Measurements from ENCODE around the gene SERINC5. TPM values are rescaled to one million over a fixed set of nuclear protein-coding genes. Genes with fewer than 3 reads are reported as not detected.
A peak's percentile ranks its signal among the peaks of the same experiment; 100 is the strongest.

The SERINC5 gene
- total RNA-seq, 4 donors from 2014 or later = 9.5 to 54.5 (median 22.4) TPM

DNA sequence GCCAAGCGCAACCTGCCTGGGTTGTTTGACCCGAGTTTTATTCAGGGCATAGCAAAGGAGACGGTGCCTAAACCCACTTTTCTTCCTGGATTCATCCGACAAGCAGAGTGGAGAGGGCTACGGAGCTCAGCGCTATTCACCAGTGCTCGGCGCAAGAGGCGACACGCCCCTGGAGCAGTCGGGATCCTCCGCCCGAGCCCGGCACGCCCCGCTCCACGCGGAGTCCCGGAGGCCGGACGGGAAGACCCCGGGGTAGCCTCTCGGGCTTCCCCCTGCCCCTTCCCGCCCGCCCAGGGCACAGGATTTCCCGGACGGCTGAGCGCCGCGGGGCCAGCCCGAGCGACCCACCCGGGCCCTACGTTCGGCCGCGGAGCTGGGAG is 427 bp downstream of the SERINC5 start:
- TF ChIP-seq, protein P1, sequence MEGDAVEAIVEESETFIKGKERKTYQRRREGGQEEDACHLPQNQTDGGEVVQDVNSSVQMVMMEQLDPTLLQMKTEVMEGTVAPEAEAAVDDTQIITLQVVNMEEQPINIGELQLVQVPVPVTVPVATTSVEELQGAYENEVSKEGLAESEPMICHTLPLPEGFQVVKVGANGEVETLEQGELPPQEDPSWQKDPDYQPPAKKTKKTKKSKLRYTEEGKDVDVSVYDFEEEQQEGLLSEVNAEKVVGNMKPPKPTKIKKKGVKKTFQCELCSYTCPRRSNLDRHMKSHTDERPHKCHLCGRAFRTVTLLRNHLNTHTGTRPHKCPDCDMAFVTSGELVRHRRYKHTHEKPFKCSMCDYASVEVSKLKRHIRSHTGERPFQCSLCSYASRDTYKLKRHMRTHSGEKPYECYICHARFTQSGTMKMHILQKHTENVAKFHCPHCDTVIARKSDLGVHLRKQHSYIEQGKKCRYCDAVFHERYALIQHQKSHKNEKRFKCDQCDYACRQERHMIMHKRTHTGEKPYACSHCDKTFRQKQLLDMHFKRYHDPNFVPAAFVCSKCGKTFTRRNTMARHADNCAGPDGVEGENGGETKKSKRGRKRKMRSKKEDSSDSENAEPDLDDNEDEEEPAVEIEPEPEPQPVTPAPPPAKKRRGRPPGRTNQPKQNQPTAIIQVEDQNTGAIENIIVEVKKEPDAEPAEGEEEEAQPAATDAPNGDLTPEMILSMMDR (IDR thresholded peaks at IDR 0.05) = no peak
- no peak for TF ChIP-seq POLR2A (IDR thresholded peaks at IDR 0.05)
- no peaks in the 10 kb centered on the region for H3K9me3 ChIP-seq
- peaks cover 4 to 9% of the 10 kb centered on the region in 2 donors for H3K4me1 ChIP-seq
- intact Hi-C loops (cut with DNase I; ENCODE audit: low total_unique reads) = loop anchor here (10.0 kb wide), 1 partner anchor 149 kb away; the partner anchor contains the start of gene ZFYVE16
- no peaks in the 10 kb centered on the region for H3K27me3 ChIP-seq
- H3K36me3 ChIP-seq = no peaks in the 10 kb centered on the region
- peak overlapping the region; percentile 51 to 64 for H3K4me3 ChIP-seq
- H3K27ac ChIP-seq = peak overlapping the region; percentile 90 to 96
- DNase-seq = peak; percentile 53 to 60

DNA sequence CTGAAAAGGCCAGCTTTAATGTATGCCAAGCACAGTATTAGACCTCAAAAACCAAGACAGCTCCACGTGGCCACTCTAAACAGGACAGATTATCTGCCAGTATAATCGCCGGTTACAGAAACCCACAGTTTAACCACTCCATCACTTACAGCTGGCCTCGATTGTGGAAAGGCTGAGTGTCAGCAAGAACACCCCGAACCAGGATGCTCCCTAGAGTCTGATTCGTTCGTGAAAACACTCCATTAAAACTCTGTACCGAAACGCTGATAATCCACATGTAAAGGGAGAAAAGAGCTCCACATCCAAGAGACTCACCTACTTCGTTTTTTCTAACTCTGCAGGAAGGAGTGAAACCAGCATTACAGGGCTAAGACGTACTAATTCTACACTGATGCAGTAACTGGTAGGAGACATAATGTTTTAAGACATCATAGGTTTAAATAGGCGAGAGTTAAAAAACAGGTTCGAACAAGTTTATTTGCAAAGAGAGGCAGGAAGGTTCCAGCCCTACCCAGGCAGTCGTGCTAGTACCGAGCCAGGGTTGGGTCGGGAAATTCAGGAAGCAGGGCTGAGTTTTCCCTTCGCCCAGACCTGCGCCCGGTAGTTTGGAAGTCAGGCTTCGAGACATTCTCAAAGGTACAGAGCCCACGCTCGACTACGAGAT is 949 bp downstream of the SERINC5 start:
- peaks cover 4 to 9% of the 10 kb centered on the region in 2 donors for H3K4me1 ChIP-seq
- intact Hi-C loops (cut with DNase I; ENCODE audit: low total_unique reads) = loop anchor here (10.0 kb wide), 1 partner anchor 150 kb away; the partner anchor contains the start of gene ZFYVE16
- TF ChIP-seq POLR2A (IDR thresholded peaks at IDR 0.05) = no peak
- TF ChIP-seq, protein P1 (IDR thresholded peaks at IDR 0.05) = no peak
- no peak for DNase-seq
- H3K27ac ChIP-seq = peak overlapping the region; percentile 90 to 96
- no peaks in the 10 kb centered on the region for H3K9me3 ChIP-seq
- H3K27me3 ChIP-seq = no peaks in the 10 kb centered on the region
- H3K4me3 ChIP-seq = peak overlapping the region; percentile 51 to 64
- no peaks in the 10 kb centered on the region for H3K36me3 ChIP-seq

DNA sequence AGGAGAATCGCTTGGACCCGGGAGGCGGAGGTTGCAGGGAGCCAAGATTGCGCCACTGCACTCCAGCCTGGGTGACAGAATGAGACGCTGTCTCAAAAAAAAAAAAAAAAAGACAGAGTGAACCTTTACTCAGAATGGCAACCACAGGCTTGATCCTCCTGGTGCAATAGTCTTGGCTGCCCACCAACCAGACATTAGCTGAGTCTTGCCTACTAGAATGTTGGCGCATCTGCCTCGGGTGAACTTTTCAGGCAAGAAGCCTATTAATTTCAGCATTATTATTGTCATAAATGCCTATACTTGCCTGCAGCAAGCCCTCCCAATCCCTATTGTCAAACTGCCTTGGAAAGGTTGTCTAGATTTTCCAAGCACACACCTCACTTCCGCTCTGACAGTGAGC is 4.2 kb downstream of the SERINC5 start:
- H3K36me3 ChIP-seq = no peaks in the 10 kb centered on the region
- no peaks in the 10 kb centered on the region for H3K27me3 ChIP-seq
- no peak overlapping the region for H3K27ac ChIP-seq
- no peak for DNase-seq
- H3K9me3 ChIP-seq = no peaks in the 10 kb centered on the region
- H3K4me3 ChIP-seq = no peak overlapping the region
- TF ChIP-seq POLR2A (IDR thresholded peaks at IDR 0.05) = no peak
- TF ChIP-seq, protein P1 (IDR thresholded peaks at IDR 0.05) = no peak
- intact Hi-C loops (cut with DNase I; ENCODE audit: low total_unique reads) = loop anchor here (10.0 kb wide), 1 partner anchor 153 kb away; the partner anchor contains the start of gene ZFYVE16
- H3K4me1 ChIP-seq = peaks cover 4 to 15% of the 10 kb centered on the region in 2 donors

DNA sequence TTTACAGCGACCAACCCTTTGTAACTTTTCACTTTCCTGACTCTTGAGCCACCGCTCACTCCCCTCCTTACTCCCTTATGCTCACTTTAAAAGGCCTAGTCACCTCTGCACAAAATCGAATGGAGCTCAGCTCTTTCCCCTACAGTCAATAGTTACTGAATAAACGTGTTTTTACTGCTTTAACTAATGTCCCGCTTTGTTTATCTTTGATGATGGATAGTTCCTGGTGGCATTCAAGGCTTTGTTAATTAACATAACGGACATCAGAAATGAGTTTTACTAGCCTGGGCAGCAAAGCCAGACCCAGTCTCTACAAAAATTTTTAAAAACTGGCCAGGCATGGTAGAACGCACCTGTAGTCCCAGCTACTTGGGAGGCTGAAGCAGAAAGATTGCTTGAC is 5.0 kb downstream of the SERINC5 start:
- Histone ChIP-seq H3K27me3 (no peaks in the 10 kb centered on the region), H3K4me3 (no peak overlapping the region), H3K9me3 (no peaks in the 10 kb centered on the region), H3K36me3 (no peaks in the 10 kb centered on the region), H3K4me1 (peaks cover 4 to 15% of the 10 kb centered on the region in 2 donors), H3K27ac (no peak overlapping the region)
- TF ChIP-seq, protein P1 (IDR thresholded peaks at IDR 0.05) = no peak
- TF ChIP-seq POLR2A (IDR thresholded peaks at IDR 0.05) = no peak
- DNase-seq = no peak
- intact Hi-C loops (cut with DNase I; ENCODE audit: low total_unique reads) = loop anchor here (10.0 kb wide), 1 partner anchor 154 kb away; the partner anchor contains the start of gene ZFYVE16

DNA sequence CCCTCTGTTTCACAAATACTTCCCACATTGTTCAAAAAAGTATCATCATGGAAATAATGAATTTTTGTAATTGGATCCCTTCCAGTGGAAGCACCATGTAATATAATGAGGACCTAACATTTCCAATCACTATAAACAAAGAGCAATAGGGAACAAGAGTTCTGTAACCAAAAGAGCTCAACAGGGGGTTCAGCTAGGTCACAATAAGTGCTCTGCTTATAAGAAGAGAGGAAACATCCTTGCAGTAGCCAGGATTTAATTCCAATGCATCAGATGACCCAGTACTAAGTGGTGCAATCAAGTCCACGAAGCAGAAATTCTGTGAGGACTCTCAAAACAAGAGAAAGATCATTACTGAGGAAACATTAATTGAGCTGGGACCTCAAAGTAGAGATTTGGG is 5.9 kb downstream of the SERINC5 start:
- TF ChIP-seq, protein P1 (IDR thresholded peaks at IDR 0.05) = no peak
- TF ChIP-seq POLR2A (IDR thresholded peaks at IDR 0.05) = no peak
- no peaks in the 10 kb centered on the region for H3K36me3 ChIP-seq
- H3K27ac ChIP-seq = no peak overlapping the region
- H3K4me3 ChIP-seq = no peak overlapping the region
- H3K27me3 ChIP-seq = no peaks in the 10 kb centered on the region
- no peak for DNase-seq
- H3K4me1 ChIP-seq = peaks cover 4 to 15% of the 10 kb centered on the region in 2 donors
- H3K9me3 ChIP-seq = no peaks in the 10 kb centered on the region
- intact Hi-C loops (cut with DNase I; ENCODE audit: low total_unique reads) = loop anchor here (10.0 kb wide), 1 partner anchor 155 kb away; the partner anchor contains the start of gene ZFYVE16
